GM18951 (cell line): ENCODE data around the gene SUFU.

Experiments
- POLR2A ChIP-seq: IDR thresholded peaks from 4 replicates; pipeline ENCODE4 v1.6.1; 2011; ENCODE audit warnings: mild to moderate bottlenecking; ENCODE audit not compliant: insufficient read length, insufficient read depth; ENCODE audit errors: extremely low read depth
- in situ Hi-C: fragments of 300-500 bp; cut with MboI; formaldehyde crosslinking; loops from one replicate; pipeline ENCODE4 v1.12.0; 2022; ENCODE audit warnings: low sequenced_read_pairs, mixed read lengths, inconsistent platforms; ENCODE audit not compliant: unreplicated experiment

SUFU gene

DNA sequence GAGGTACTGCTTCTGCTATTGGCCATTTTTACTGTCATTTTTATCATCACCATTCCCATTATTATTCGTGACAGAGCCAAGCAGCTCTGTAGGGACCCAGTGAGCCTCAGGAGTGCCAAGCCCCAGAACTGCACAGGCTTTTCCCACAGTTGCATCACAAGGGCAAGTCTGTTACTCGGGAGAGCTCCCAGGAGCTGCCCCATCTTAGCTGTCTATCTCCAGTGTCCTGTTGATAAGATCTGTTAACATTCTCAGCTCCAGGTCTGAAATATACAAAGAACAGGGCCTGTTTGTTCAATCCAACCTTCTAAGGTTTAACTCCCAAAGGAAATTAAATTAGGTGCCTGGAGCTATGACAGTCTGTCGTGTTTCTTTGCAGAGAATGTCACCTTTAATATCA, 120.3 kb downstream of the SUFU start:
- no peak for TF ChIP-seq POLR2A
- in situ Hi-C loops: no loop called here

DNA sequence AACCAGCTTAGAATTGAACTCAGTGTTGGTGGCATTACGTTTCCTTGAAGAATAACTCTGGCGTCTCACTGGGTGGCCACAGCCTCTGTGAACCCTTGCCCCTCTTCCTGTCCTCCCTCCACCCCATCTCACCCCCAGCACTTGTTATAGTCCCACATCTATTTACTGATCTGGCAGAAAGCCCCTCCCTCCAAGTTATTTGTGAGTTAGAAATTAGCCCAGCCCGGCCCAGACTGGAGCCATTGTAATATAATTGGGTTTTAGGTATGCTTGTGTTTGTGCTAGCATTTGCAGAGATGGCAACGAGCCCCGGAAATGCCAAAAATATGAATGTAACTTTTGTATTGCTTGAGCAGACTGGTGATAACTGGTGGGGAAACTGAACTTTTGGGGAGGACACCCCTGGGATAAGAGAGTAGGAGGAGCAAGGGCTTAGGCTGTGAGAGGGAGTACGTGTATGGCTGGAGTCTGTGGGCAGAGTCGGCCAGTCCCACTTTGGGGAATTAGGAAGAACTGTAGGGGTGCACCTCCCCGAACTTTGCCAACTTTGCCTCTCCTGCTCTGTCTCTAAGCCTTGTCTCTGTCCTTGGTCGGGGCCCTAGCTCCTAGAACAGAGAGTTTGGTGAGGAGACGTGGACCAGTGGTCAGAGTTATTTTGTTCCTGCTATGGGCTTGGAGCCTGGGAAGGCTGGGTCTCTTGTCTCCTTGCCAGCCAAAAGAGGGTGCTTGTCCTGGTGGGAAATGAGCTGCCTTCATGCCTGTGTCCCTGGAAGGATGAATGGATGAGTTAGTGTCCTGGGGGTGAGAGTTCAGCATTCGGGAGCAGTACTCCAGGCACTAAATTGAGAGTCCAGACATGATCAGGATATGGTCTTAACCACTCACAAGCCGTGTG, 121.2 kb downstream of the SUFU start:
- in situ Hi-C loops: no loop called here
- TF ChIP-seq POLR2A: no peak

DNA sequence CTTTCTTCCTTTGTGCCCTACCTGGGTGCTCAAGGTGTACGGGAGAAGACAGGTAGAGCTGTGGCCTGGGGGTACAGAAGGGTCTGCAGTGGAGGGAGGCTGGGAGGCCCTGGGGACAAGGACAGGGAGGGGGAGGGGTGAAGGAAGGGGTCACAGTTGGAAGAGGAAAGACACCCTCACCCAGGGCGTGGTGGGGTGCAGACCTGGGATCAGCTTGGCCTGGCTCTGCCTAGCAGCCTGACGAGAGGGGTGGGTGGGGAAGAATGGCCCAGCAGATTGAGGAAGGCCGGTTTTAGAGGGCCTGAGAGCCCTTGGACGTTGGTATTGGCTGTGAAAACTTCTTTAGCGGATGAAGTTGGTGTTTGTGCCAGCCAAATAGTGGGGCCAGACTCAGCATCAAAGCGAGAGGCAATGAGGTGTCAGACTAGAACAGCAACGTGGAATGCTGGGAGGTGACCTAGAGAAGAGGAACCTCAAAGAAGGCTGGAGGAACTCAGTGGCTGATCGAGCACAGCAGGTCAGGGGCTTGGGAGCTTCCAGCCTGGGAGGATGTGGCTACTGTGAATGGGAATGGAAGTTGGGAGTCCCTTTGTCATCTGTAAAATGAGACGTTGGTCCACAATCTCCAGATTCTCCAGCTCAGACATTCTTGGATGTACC, 122.4 kb downstream of the SUFU start:
- in situ Hi-C loops: no loop called here
- no peak for TF ChIP-seq POLR2A

DNA sequence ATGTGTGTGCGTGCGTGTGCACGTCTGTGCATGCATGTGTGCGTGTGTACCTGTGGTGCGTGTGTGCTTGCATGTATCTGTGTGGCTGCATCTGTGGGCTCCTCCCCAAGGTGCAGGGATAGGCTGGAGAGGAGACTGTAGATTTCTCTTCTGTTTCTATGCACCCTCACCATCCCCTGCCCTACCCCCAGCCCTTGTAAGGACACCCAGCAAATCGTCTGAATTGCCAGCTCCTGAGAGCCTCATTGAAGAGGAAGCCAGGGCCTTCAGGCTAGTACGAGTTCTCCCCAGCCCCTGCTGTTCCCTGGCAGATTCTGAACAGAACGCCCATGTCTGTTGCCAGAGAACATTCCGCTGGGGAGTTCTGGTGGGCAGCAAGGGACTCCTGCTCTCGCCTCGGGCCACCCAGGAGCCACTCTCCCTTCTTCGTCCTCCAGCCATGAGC, 123.5 kb downstream of the SUFU start:
- in situ Hi-C loops: no loop called here
- no peak for TF ChIP-seq POLR2A

DNA sequence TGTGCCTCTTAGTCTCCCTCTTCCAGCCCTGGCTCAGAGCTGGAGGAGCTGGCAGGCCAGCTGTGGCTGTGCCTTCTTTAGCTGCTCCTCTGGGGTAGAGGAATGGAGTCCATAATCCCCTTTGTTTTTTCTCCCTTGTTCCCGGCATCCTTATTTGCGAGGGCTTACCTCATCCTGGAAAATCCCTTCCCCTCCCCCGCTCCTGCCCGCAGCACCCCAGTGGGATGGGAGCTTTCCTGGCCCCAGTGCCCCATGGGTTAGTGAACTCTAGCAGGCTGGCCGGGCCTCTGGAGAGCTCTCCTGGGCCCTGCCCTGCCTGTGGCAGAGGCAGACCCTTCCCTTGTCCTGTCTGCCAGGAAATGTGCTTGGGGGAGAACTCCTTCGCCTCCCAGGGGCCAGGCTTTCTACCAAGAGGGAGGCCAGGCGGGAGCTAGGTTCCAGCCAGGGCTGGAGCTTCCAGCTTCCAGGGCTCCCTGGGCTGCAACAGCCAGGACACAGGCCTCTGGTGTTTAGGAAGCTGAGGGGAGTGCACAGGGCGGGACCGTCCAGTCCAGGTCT, 124.0 kb downstream of the SUFU start:
- in situ Hi-C loops: no loop called here
- no peak for TF ChIP-seq POLR2A

DNA sequence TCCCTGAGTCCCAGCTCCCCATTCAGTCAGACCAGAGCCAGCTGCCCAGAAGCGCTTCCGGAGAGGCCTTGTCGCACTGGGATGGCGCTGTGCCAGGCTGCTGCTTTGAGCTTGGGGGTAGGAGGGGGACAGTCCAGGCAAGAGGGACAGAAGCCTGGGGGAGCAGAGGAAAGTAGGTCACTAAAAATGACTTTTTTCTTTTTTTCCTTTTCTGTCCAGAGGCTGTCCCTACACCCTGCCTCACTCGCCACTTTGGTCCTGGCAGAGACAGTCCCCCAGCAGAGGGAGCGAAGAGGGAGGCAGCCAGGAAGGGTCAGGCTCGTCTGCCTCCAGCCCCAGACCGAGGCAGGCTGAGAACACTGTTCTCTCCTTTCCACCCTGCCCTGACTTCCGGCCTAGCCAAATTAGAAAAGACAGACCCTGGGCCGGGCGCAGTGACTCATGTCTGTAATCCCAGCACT, 124.7 kb downstream of the SUFU start:
- in situ Hi-C loops: no loop called here
- TF ChIP-seq POLR2A: no peak

DNA sequence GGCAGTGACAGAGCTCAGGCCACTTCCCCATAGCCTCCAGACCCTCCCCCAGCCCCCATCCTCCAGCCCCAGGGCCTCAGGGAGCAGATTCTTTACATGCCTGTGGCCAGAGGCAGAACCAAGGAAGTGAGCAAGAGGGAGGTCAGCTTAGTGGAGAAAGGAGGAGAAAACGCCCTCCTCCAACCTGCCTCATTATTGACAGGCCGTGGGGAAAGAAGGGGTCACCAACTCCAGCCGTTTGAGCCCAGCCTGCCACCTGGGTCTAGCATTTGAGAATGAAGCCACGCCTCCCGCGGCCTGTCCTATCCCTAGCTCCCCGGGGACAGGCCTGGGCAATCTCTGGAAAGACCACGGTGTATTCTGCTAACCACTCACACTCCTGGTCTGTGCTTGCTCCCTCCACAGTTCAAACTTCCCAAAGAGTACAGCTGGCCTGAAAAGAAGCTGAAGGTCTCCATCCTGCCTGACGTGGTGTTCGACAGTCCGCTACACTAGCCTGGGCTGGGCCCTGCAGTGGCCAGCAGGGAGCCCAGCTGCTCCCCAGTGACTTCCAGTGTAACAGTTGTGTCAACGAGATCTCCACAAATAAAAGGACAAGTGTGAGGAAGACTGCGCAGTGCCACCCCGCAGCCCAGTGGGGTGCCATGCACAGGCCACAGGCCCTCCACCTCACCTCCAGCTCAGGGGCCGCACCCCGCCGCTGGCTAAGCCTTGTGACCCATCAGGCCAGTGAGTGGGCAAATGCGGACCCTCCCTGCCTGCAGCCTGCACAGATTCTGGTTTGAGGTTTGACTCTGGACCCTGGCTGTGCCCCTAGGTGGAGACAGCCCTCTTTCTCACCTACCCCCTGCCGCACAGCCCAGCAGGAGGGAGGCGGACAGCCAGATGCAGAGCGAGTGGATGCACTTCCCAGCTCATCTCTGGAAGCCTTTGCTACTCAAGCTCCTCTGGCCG, 126.2 kb downstream of the SUFU start:
- no peak for TF ChIP-seq POLR2A
- in situ Hi-C loops: no loop called here

DNA sequence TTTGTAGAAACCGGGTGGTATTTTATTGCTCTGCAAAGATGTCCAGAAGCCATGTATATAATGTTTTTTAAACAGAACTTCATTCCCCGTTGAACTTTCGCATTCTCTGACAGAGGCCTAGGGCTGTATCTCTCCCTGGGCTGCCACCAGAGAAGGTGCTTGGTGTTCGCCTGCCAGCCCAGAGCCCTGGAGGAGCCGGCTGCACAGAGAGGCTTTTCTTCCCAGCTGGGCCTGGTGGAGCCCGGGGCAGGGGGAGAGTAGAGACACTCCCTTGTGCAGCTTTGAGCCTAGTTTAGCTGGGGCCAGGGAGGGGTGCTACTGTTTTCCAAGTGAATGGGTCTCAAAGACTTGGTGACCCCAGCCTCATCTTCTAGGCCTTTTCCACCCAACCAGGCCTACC, 126.9 kb downstream of the SUFU start:
- in situ Hi-C loops: no loop called here
- TF ChIP-seq POLR2A: no peak

DNA sequence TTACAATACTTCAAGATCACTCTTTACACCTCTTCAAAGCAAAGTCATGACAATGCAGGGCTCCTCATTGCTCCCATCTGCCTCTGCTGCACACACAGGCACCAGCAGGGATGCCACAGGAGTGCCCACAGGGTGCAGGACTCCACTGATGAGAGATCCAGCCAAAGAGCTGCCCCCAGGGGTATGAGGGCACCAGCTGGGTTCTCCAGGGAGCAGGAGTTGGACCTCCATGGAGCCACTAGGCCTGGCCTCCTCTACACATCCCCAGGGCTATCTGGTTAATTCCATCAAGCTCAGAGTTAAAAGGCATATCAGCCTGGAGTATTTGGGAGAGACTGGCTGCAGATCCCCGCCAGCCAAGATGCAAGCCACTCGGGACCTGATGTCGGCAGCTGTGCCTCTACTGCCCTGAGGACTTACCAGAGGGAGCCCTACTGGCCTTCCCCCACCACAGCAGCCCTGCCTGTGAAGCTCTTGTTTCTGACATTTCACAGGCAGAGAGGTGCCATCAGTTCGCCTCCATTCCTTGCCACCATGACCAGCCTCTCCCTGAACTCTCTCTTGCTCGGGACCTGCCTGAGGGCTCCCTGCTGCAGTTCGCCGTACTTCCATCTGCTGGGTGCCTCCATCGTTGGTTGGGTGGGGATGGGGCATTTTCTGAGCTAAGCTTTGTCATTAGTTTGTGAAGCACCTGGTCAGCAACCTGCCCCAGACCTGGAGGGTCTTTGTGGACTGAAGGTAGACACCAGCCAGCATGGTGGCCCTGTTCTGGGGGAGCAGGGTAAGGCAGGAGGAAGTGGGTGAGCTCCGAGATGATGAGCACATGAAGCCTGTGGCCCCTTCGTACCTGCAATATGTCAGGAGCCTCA, 128.0 kb downstream of the SUFU start:
- no peak for TF ChIP-seq POLR2A
- in situ Hi-C loops: no loop called here

DNA sequence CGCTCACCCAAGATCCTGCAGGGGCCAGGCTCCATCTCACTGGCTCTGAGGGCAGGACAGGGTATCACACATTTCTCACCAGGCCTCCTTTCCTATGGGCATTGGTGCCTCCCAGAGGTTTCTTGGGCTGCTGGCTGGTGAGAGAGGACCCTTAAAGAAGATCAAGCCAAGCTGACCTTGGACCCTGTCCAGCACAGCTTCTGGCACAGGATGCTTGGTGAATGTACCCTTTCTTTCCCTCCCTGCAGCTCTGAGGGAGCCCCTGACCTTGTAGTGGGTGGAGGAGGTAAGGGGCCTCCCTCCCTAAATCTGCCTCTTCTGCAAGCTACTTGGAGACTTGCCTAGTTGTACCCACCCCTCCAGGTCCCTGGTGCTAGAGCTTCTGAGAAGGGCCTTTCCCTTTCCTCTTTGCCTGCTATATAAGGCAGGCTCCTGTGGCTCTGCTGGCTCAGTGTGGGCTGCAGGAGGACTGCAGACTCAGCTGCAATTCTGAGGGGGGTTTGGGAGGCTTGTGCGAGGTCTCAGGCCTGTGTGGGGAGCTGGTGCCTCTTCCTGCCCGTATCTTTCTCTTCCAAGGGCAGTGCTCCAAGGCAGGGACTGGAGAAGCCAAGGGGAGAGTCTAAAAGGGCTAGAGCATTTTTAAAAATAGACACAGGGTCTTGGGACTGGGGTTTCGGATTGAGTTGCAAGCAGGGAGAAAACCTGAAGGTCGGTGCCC, 128.8 kb downstream of the SUFU start:
- no peak for TF ChIP-seq POLR2A
- in situ Hi-C loops: no loop called here

DNA sequence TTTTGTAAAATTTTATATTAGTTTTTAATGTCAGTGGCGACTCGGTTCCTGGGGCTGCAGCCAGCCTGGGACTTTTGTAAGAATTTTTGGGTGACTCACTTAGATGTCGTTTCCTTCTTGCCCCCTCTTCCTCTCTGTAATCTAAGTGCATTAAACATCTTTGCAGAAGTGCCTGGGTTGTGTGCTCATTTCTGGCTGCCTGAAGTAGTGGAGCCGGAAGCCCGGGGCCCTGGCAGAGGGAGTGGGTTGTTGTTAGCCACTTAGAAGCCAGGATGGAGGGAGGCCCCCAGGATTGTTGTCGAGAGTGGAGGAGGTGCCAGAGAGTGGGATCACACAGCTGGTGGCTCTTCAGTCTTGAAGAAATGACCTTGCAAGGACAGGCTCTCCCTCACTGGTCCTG, 129.5 kb downstream of the SUFU start:
- in situ Hi-C loops: no loop called here
- no peak for TF ChIP-seq POLR2A
